GM21786 (cell line): Measurements from ENCODE around the gene CHMP4A.

Source experiments
- ATAC-seq: cut with Tn5 transposase; IDR thresholded peaks from one replicate; pipeline ENCODE4 v1.9.1; 2021; ENCODE audit not compliant: unreplicated experiment

CHMP4A gene

GRCh38 chr14:24212924-24213865 is at the start of gene CHMP4A:
TSS of gene CHMP4A (minus strand) at chr14:24213488. CDS start at chr14:24213439, 49 bp downstream.
- ATAC-seq, result peak; percentile 84

GRCh38 chr14:24261969-24262327 is 48.7 kb upstream of the CHMP4A start:
- no peak for ATAC-seq

GRCh38 chr14:24261256-24261968 is 48.1 kb upstream of the CHMP4A start:
- ATAC-seq, result no peak

DNA sequence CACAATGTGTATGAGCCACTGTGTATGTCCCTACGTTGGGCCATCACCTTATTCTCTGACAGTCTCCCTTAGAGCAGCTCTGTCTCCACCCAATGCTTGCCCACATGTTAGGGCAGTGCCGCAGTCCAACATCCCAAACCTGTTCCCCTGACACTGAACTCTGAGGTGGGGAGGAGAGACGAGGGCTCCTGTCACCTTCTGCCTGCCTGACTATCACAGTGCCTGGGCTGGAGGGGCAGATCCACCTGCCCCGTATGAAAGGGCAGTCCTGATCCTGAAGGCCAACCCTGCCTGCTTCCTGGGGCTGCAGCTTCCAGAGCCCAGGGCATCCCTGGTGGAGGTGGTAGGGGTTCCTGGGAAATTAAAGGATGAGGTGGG is 47.5 kb upstream of the CHMP4A start:
- no peak for ATAC-seq

DNA sequence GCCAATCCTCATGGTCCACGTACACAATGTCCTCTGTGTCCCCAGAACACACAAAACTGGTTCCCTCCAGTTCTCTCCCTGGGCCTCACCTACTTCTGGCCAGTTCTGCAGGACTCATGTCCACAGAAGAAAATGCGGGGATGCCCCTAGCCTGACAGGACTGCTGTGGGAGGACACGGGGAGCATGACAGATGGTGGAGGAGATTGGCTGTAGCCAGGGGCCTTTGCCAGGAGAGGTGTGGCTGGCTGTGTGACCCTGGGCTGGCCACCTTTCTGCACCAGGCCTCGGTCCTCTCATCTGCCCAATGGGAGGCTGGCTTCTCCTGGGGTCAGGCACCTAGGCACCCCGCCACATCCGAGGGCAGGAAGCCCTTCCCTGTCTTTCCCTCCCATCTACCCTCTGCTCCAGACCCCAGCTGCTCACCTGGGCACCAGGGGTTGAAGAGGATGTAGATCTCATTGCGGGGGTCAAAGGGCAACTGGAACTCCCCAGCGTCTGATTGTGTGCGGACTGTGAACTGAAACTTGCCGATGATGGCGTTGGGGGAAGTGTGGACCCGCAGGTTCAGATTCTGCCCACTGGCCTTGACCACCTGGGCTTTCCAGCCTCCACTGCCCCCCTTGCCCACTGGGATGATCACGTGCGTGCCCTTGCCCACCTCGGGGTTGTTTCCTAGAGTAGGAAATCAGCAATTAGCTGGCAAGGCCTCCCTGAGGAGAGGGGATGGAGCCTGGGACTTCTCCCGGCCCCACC is 46.9 kb upstream of the CHMP4A start:
- ATAC-seq, result no peak

DNA sequence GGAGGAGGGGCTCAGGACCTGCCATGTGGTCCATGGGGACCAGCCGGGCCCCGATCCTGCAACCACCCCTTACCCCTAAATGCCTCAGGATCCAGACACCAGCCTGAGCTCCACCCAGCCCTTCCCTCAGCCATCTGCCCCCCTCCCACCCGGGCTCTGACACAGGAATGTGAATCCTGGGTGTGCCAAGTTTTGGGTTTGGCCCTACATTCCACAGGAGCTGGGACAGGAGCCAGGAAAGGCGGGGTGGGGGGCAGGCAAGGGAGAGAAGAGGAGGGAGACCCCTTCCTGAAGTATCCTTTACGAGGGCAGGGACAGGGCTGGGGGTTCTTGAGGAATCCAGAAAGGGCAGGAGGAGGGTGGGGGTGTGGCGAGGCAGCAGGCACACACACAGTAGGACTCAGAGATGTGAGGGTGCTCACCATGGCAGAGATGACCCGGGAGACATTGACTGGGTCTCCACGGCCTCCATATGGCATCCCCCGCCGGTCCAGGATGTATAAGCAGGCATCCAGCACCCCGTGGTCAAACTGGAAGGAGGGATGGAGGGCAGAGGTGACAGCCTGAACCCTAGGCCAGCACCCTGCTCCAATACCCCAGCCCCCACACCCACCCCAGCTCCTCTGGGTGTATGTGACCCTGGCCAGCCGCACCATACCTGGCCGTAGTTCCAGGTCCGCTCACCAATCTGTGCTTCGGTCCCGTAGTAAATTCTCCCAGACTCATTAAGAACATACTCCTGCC is 46.2 kb upstream of the CHMP4A start:
- no peak for ATAC-seq

- ATAC-seq, result no peak
Observed at GRCh38 chr14:24258548-24259265, 45.4 kb upstream of the CHMP4A start.

GRCh38 chr14:24258119-24258518 is 44.8 kb upstream of the CHMP4A start:
- ATAC-seq, result no peak

DNA sequence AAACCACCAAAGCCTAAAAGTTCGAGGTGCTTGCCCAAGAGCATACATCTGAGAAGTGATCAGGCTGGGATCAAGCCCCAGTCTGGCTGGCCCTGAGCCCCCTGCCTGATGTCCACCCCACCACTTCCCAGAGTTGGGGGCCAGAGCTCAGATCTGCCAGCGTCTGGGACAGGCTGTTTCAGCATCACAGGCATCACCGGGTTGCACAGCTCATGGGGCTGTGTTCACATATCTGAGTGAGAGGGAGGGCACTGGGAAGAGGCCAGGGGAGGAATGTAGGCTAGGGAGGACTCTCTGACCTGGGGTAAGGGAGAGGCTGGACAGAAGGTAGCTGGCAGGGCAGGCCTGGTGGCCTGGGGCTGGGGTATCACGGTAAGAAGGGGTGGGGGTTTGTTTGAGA is 43.7 kb upstream of the CHMP4A start:
- no peak for ATAC-seq

- ATAC-seq, result no peak
Observed at GRCh38 chr14:24255931-24256711, 42.8 kb upstream of the CHMP4A start.

- ATAC-seq, result no peak
Observed at GRCh38 chr14:24255438-24255837, 42.1 kb upstream of the CHMP4A start.

GRCh38 chr14:24254630-24255392 is 41.5 kb upstream of the CHMP4A start:
- no peak for ATAC-seq

DNA sequence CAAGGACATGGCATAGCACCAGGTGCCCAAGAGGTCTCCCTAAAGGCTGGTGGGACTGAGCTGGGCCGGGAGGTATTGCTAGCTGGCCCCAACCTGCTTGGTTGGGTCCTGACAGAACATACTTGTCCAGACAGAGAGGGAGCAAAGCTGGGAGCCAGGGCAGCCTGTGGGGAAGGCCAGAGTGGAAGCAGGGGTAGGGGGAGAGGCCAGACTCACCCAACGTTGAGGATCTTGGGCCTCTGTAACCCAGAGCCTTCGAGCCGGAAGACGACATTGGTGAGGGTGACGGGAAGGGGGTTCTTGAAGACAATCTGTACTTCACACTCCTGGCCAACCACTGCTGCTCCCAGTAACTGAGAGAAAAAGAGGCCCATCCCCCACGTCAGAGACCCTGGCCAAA is 40.6 kb upstream of the CHMP4A start:
- ATAC-seq, result no peak

GRCh38 chr14:24252289-24253124 is 39.2 kb upstream of the CHMP4A start:
- no peak for ATAC-seq

- no peak for ATAC-seq
Observed at GRCh38 chr14:24251880-24252288, 38.6 kb upstream of the CHMP4A start.

DNA sequence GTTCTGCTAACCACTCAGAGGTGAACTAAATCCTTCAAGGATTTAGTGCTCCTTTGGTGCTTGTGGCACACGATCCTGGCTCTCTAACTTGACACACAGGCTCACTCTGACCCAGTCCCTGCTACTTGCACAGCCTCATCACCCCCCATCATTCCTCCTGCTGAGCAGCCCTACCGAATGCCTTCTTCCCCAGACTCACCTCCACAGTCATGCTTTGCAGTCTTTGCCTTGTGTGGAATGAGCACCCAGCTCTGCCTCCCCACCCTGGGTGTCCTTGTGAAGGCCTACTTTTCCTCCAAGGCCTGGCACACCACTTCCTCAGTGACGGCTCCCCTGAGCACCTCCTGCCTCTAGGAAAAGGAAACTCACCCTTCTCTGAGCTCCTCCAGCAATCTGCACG is 37.1 kb upstream of the CHMP4A start:
- ATAC-seq, result no peak

- no peak for ATAC-seq
Observed at GRCh38 chr14:24249230-24250021, 36.1 kb upstream of the CHMP4A start.
